Loucy (cell line): Measurements from ENCODE around the gene RAD51B.

Source experiments
- EZH2phosphoT487 ChIP-seq: fragments of 200-600 bp; IDR thresholded peaks from 2 replicates; pipeline ENCODE4 v1.6.1; 2018; ENCODE audit warnings: antibody characterized with exemption, mild to moderate bottlenecking, moderate library complexity, borderline replicate concordance
- TF ChIP-seq, protein P1 (sequence below): fragments of 200-600 bp; sonication (generic); conservative IDR thresholded peaks from 2 replicates; pipeline ENCODE4 v1.5.1; 2014; ENCODE audit warnings: mild to moderate bottlenecking, antibody characterized with exemption, low read length

DNA sequence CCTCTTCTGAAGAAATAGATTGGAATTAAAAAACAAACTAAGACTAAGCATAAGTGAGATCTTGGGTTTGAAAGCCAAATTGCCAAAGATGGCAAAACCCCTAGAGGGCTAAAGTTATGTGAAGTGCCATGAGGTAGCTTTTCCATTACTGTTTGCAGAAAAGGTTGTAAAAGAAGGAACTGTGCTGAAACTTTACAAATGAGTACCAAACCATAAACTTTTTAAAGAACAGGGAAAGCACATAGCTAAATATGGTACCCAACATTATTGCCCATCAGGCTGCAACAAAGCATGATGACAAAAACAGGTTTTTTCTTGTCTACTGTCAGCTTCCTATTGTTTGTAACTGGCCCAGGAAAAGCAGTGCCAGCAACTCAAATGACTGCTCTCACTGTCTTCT is 224.2 kb downstream of the RAD51B start:
- TF ChIP-seq, protein P1, sequence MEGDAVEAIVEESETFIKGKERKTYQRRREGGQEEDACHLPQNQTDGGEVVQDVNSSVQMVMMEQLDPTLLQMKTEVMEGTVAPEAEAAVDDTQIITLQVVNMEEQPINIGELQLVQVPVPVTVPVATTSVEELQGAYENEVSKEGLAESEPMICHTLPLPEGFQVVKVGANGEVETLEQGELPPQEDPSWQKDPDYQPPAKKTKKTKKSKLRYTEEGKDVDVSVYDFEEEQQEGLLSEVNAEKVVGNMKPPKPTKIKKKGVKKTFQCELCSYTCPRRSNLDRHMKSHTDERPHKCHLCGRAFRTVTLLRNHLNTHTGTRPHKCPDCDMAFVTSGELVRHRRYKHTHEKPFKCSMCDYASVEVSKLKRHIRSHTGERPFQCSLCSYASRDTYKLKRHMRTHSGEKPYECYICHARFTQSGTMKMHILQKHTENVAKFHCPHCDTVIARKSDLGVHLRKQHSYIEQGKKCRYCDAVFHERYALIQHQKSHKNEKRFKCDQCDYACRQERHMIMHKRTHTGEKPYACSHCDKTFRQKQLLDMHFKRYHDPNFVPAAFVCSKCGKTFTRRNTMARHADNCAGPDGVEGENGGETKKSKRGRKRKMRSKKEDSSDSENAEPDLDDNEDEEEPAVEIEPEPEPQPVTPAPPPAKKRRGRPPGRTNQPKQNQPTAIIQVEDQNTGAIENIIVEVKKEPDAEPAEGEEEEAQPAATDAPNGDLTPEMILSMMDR: no peak
- TF ChIP-seq EZH2phosphoT487: no peak
